ENCODE data around the gene CDH23.

The CDH23 gene

GRCh38 chr10:71442859-71443570 is 46.3 kb downstream of the CDH23 start:
- no peak for DNase-seq

GRCh38 chr10:71443676-71444075 is 47.0 kb downstream of the CDH23 start:
- DNase-seq, result no peak

DNA sequence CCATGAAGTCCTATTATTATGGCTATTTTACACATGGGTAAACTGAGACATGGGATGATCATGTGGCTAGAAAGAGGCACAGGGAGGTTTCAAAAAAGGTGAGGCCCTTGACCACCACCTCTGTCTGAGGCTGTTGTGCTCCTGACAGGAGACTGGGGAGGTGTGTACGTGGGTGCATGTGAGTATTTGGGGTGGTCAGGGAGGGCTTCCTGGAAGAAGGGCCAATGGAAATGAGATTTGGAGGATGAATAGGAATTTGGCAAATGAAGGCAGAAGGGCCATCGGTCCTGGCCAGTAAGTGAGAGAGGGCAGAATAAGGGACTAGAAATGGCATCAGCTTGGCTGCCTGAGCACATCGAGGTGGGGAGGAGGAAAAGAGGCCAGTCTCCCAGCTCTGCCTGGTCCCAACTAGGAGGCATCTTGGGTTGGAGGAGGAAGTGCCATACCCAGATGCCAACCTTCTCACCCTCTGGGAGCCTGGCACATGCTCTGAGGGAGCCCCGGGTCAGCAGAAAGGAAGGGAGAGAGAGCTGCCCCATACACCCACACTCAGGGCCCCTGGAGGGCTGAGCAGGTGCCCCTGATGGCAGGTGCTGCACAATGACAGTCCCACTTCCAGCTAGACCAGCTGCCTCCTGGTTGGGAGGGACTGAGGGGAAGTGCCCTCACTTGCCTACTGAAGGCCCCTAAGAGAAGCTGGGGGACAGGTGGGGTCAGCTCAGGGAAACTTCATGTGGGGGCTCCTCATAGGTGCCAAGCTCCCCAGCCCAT is 47.7 kb downstream of the CDH23 start:
- DNase-seq, result no peak

DNA sequence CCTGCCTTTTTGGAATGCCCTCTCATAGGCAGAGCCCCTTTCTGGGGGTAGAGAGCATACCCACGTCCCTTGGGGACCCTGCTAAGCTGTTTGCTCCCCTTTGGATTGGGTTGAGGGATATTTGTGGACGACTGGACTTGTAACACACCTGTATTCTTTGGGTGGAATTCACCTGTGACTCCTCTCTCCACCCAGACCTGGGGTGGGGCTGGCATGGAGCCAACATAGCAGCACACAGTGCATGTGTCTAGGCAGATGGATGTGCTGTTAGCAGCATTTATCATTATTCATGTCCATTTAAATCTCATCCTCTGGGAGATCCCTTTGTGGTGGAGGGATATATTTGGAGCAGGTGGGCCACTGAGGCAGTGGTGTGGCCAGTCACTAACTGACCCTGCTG is 51.0 kb downstream of the CDH23 start:
- no peak for DNase-seq

DNA sequence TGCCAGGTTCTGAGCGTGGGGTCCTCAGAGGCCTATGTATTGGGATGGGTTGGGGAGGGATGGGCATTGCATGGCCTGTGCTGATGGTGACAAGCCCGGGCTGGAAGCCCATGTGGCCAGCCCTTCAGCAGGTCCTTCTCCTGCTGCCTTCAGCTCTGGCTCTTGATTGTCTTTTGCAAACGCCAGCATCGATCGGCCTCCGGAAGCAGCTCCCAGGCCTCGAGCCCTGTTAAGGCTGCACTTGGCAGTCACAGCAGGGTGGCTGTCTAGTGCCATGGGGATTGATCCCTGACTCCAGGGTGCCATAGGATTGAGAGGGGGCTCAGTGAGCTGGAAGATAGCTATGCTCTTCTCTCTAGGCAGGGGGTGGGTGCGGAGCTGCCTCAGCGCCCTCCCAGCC is 51.4 kb downstream of the CDH23 start:
- DNase-seq, result no peak

- no peak for DNase-seq
Measured at GRCh38 chr10:71449026-71449425, 52.3 kb downstream of the CDH23 start.

- no peak for DNase-seq
Measured at GRCh38 chr10:71451754-71452153, 55.0 kb downstream of the CDH23 start.

DNA sequence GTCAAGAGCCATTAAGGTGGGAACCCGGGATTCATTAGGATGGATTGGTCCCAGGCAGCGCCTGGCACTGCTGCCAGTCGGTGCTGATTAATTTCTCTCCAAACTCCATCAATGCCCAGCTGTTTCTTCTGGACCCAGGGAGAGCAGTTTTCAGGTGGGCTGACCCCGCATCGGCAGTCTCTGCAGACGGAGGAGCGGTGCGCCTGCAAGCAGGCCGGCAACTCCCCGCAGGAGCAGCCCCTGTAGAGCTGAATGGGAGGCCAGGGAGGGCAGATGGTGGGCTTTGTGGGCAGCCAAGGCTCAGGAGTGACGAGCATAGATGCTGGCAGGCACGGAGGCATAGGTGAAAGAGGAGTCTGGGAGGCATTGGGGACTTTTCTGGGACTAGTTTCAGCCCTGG is 56.5 kb downstream of the CDH23 start:
- DNase-seq, result no peak

DNA sequence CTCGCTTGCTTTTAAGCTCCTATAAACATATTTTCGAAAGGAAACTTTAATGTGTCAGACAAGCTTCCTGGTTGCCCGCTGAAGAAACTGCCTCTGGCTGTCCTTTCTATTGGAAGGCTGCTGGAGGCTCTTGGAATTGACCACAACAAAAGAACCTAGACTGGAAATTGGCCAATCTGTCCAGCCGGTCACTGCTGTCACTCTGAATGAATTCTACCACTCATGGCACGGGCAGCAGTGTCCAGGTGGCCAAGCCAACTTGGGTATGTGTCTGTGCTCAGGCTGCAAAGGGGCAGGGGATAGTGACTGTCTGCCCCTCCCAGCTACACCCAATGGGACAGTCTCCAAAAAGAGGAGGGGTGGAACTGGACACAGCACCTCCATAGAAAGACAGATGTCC is 57.6 kb downstream of the CDH23 start:
- DNase-seq, result no peak

DNA sequence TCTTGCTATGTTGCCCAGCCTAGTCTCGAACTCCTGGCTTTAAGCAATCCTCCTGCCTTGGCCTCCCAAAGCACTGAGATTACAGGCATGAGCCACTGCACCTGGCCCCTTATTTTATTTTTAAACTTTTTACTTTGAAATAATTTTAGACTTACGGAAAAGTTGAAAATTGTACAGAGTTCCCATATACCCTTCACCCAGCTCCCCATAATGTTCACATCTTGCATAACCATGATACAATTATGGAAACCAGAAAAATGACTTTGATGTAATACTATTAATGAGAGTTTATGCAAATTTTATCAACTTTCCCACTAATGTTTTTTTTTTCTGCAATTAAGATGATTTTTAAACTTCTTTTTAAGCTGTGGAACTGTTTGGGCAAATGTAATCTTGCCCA is 58.3 kb downstream of the CDH23 start:
- DNase-seq, result no peak

- DNase-seq, result no peak
Measured at GRCh38 chr10:71456631-71457030, 59.9 kb downstream of the CDH23 start.

GRCh38 chr10:71457908-71458307 is 61.2 kb downstream of the CDH23 start:
- DNase-seq, result no peak

- no peak for DNase-seq
Measured at GRCh38 chr10:71458387-71458786, 61.7 kb downstream of the CDH23 start.

DNA sequence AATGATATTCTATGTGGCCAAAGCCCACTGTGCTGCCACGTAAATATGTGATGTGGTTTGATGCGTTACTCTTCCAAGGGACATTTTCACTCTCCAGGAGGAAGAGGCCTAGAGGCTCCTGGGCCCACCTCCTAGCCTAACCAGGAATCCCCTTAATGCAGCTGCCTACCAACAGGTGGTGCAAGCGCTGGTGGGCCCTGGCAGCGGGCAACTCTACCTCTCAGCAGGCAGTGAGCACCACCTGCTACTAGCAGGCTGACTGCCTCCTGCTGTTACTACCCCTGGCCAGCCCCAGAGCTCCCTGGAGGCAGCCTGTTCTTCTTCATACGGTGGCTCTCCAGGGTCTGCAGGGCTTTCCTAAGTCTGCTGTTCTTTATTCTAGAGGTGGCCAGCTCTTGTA is 62.8 kb downstream of the CDH23 start:
- no peak for DNase-seq

- no peak for DNase-seq
Measured at GRCh38 chr10:71460615-71461014, 63.9 kb downstream of the CDH23 start.

- DNase-seq, result no peak
Measured at GRCh38 chr10:71461457-71461856, 64.7 kb downstream of the CDH23 start.

- DNase-seq, result no peak
Measured at GRCh38 chr10:71462062-71462935, 65.6 kb downstream of the CDH23 start.

DNA sequence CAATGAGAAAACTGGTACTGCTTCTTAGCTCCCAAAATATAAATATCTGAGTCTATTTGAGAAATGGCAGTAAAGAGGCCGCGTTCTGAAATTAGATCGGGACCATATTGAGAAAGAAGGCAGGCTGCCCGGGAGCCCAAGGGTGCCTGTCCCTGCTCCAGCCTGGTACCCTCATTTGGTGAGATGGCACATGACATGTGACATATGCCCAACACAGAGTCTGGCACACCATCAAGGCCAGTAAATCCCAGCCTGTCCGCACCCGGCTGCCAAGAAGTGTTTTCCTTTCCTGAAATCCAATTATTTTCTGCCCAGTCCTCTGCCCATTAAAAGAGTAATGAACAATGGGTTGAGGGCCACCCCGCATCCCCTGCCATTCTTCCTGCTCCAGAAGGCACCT is 66.4 kb downstream of the CDH23 start:
- no peak for DNase-seq

GRCh38 chr10:71465551-71466252 is 69.0 kb downstream of the CDH23 start:
- DNase-seq, result no peak

GRCh38 chr10:71466330-71466729 is 69.6 kb downstream of the CDH23 start:
- no peak for DNase-seq

GRCh38 chr10:71467161-71467560 is 70.4 kb downstream of the CDH23 start:
- no peak for DNase-seq

- DNase-seq, result no peak
Measured at GRCh38 chr10:71467569-71468362, 71.0 kb downstream of the CDH23 start.
